GM21447 (cell line): ENCODE data around the gene DNAJB2.
"Not testable (repeated sequence)": the region's sequence is repeated elsewhere in the genome, so short reads cannot be mapped to it uniquely, and the experiment has no call there.

ENCODE experiments used
- ATAC-seq: cut with Tn5 transposase; IDR thresholded peaks from one replicate; pipeline ENCODE4 v1.9.1; 2021; ENCODE audit not compliant: unreplicated experiment

DNAJB2 gene

GRCh38 chr2:219284501-219285372 is 5.6 kb downstream of the DNAJB2 start:
- ATAC-seq = no peak

- no peak for ATAC-seq
These were observed 6.2 kb downstream of the DNAJB2 start for GRCh38 chr2:219285373-219285735.

- ATAC-seq = no peak
These were observed 6.8 kb downstream of the DNAJB2 start for GRCh38 chr2:219285894-219286425.

- no peak for ATAC-seq
These were observed 7.4 kb downstream of the DNAJB2 start for GRCh38 chr2:219286436-219287115.

GRCh38 chr2:219287116-219287440 is 7.9 kb downstream of the DNAJB2 start:
- ATAC-seq = not testable (repeated sequence)

- ATAC-seq = no peak
These were observed 8.6 kb downstream of the DNAJB2 start for GRCh38 chr2:219287580-219288265.

GRCh38 chr2:219289195-219289536 is 10.0 kb downstream of the DNAJB2 start:
- no peak for ATAC-seq

GRCh38 chr2:219289537-219290361 is 10.6 kb downstream of the DNAJB2 start:
- ATAC-seq = no peak

- no peak for ATAC-seq
These were observed 11.4 kb downstream of the DNAJB2 start for GRCh38 chr2:219290381-219291171.

- ATAC-seq = no peak
These were observed 12.2 kb downstream of the DNAJB2 start for GRCh38 chr2:219291394-219291793.

- ATAC-seq = no peak
These were observed 12.8 kb downstream of the DNAJB2 start for GRCh38 chr2:219291910-219292490.

- ATAC-seq = no peak
These were observed 13.4 kb downstream of the DNAJB2 start for GRCh38 chr2:219292616-219293015.

GRCh38 chr2:219293736-219294231 is 14.6 kb downstream of the DNAJB2 start:
- ATAC-seq = no peak

GRCh38 chr2:219294356-219295351 is 15.5 kb downstream of the DNAJB2 start:
- ATAC-seq = peak; percentile 84

GRCh38 chr2:219296142-219296541 is 17.0 kb downstream of the DNAJB2 start:
- no peak for ATAC-seq

- ATAC-seq = no peak
These were observed 17.6 kb downstream of the DNAJB2 start for GRCh38 chr2:219296631-219297391.

- ATAC-seq = no peak
These were observed 18.7 kb downstream of the DNAJB2 start for GRCh38 chr2:219297766-219298456.
